ENCODE measurements around the gene SNX30.
"Not testable (repeated sequence)": the region's sequence is repeated elsewhere in the genome, so short reads cannot be mapped to it uniquely, and the experiment has no call there.

SNX30 gene, protein sequence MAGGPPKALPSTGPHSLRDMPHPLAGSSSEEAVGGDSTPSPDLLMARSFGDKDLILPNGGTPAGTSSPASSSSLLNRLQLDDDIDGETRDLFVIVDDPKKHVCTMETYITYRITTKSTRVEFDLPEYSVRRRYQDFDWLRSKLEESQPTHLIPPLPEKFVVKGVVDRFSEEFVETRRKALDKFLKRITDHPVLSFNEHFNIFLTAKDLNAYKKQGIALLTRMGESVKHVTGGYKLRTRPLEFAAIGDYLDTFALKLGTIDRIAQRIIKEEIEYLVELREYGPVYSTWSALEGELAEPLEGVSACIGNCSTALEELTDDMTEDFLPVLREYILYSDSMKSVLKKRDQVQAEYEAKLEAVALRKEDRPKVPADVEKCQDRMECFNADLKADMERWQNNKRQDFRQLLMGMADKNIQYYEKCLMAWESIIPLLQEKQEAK

DNA sequence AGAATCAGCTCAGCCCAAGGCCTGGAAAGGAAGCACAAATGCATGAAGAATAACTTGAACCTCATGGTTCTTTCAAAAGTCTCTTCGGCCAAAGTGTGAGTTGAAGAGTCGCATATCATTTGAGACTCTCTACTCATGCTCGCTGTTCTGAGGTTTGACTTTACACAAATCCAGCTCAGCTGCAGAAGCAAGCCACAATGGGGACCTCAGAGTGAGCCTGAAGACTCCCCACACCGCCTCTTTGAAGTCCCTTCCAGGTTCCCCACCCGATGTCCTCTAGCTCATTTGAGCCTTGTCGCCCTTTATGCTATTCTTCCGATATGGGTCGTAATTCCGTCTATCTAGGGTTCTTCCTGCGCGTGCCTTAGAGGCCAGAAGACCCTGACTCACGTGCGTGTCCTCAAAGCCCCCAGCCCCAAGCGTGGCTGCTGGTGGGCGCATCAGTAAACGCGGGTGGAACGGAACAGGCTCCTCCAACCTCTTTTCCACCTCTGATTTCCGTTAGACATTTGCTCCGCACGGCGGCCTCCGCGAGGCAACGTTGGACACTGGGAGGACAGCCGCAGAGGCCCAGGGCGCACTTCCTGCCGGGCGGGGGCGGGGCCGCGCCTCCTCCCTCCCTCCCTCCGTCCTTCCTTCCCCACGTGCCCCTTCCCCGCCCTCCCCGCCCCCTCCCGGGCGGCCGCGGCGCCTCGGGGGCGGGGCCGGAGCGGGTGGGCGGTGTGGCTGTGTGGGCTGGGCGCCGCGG is at the start of gene SNX30:
SNX30 (plus strand) TSS at position 745 of the 748 bp plus-strand sequence. CDS start 242 bp downstream, outside the sequence.
- DNase-seq (ENCODE audit: low read depth in 3 of 3, low spot score in 1 of 3), result peak; percentile 40 to 68 (median 67)

DNA sequence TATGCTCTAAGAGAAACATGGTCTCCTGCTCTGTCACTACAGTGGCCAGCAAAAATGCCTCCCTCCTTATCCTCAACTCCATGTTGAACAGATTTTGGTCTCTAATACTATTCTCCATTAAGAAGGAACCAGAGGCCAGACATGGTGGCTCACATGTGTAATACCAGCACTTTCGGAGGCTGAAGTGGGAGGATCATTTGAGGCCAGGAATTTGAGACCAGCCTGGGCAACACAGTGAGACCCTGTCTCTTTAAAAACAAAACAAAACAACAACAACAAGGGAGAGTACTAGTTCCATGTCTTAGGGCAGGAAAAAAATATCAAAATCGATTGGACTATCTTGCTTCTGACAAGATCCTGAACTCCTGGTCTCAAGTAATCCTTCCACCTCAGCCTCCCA is 47.3 kb upstream of the SNX30 start:
- DNase-seq (ENCODE audit: low read depth in 3 of 3, low spot score in 1 of 3), result no peak

DNA sequence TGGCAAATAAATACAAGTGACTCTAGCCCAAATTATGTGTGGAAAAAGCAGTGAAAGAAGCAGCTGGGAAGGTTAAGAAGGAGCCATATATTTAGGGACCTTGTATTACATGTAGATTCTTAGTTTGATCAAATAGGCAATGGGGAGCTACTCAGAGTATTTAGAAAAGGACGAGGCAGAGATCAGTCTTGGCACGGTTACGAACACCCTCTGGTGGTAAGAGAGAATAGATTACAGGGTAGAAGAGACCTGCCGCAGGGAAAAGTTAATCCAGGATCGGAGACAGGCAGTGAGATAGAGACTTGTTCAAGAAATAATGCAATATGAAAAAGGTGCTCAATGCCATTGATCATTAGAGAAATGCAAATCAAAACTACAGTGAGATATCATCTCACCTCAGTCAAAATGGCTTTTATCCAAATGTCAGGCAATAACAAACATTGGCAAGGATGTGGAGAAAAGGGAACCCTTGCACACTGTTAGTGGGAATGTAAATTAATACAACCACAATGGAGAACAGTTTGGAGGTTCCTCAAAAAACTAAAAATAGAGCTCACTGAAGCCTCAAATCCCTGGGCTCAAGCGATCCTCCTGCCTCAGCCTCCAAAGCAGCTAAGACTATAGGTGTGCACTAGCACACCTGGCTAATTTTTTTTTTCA is 44.7 kb upstream of the SNX30 start:
- no peak for DNase-seq (ENCODE audit: low read depth in 3 of 3, low spot score in 1 of 3)

DNA sequence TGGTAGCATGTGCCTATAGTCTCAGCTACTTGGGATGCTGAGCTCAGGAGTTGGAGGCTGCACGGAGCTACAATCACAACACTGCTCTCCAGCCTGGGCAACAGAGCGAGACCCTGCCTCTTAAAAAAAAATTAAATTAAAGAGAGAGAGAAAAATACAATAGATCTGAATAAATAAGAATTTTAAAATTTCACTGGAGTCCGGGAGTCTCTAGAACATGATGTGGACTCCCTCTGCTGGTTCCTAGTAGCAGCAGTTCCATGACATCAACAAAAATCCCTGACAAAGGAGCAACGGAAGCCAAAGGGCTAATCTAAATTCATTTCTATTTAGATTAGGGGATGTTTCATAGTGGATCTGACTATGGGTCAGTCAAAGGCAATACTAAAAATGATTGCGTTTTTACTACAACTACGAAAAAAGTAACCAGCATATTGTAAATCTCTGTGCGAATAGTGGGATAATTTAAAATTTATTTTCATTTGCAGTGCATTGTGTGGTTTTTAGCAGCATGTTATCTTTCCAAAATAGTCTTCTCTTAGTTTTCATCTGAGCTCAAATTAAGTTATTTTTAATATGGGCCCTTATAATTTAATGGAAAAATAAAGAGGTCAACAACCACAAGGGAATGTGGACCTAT is 39.4 kb upstream of the SNX30 start:
- no peak for DNase-seq (ENCODE audit: low read depth in 3 of 3, low spot score in 1 of 3)

DNA sequence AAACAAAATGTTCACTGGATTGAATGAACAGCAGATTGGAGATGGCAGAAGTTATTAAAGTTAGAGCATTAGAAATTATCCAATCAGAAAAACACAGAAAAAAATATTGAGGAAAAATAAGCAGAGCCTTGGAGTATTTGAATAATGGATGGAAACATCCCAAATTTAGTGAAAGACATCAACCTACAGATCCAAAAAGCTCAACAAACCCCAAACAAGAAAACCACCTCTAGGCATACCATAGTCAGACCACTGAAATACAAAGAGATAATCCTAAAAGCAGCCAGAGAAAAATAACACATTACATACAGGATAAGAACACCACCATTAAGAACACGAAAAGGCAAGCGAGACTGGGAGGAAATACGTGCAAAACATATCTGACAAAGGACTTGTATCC is 37.9 kb upstream of the SNX30 start:
- no peak for DNase-seq (ENCODE audit: low read depth in 3 of 3, low spot score in 1 of 3)

DNA sequence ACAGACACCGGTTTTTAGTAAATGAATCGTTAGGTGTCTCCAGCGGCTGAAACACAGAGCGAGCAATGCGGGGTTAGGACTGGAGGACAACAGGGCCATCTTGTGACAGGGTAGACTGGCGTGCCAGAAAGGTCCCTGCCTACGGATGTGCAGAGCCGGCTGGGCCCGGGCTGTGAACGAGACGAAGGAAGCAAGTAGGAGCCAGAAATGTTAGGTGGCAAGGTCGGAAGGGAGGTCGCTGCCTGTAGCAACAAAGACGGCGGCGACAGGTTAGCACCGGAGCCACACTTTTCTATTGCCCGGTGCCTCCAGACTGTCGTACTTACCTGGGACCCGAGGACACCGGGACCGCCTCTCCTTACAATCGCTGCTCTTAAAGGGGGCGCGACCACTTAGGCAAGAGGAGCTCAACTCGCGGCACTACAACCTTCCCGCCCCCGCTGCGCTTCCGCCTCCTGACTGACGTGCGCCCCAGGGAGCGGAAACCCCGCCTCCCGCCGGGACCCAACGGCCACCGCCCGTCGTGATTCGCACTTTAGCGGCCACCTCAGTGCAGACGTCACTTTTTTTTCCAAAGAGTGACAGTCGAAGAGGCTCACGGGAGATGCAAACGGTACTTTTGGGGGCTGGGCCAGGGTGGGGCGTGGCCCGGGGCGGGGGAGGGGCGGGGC is 32.8 kb upstream of the SNX30 start, which contains the start of gene INIP:
INIP (minus strand) TSS at position 457 of the 671 bp plus-strand sequence. CDS start 1,632 bp downstream, outside the sequence.
- DNase-seq (ENCODE audit: low read depth in 3 of 3, low spot score in 1 of 3), result peak; percentile 92 to 94 (median 92)

DNA sequence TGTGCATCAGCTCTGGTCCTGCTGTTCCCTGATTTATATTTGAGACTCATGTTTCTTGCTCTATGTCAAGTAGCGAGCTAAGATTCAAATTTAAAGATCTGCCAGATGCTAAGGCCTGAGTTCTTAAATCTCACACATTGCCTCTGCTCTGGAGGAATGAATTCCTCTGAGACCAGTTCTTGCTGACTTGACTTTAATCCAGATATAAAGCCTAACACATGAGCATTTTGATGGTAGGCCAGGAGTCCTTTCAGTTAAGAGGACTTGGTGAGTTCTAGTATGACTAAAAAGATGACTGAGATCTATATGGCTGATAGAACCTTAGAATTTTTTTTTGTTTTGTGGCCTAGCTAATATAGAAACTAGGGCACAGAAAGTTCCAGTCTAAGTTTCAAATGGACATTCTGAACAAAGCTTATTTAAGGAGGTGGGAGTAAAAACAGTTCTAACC is 31.3 kb upstream of the SNX30 start:
- no peak for DNase-seq (ENCODE audit: low read depth in 3 of 3, low spot score in 1 of 3)

DNA sequence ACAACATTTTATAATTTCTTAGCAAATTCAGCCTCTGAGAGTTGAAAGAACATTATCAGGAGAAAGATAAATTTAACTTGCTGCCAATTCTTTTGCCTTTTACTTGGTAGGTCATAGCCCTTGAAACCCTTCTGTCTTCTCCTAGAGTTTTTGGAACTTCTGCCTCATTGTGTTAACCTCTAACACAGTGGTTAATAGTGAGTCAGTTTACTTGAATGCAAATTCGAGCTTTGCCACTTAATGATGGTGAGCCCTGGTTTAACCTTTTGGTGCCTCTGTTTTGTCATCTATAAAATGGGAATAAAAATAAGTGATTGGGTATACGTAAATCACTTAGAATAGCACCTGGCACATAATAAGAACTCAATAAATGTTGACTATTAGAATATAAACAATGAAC is 30.9 kb upstream of the SNX30 start:
- DNase-seq (ENCODE audit: low read depth in 3 of 3, low spot score in 1 of 3), result no peak

DNA sequence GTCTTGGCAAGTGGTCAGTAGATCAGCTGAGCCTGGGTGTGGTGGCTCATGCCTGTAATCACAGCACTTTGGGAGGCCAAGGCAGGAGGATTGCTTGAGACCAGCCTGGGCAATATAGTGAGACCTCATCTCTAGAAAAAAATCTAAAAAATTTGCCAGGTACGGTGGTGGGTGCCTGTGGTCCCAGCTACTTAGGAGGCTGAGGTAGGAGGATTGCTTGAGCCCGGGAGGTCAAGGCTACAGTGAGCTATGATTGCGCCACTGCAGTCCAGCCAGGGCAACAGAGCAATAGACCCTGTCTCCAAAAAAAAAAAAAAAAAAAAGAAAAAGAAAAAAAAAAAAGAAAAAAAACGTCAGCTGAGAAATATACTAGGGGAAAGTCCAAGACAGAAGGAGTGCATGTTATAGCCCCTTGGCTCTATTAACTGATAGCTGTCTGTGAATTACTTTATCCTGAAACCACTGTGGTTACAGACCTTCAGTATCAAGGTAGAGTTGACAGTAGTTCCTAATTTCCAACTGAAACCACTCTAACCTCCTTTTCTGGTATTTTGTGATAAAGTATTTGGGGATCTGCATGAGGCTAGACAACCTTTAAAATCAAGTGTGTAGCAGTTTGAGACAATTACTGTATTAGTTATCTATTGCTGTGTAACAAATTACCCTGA is 30.3 kb upstream of the SNX30 start:
- no peak for DNase-seq (ENCODE audit: low read depth in 3 of 3, low spot score in 1 of 3)

DNA sequence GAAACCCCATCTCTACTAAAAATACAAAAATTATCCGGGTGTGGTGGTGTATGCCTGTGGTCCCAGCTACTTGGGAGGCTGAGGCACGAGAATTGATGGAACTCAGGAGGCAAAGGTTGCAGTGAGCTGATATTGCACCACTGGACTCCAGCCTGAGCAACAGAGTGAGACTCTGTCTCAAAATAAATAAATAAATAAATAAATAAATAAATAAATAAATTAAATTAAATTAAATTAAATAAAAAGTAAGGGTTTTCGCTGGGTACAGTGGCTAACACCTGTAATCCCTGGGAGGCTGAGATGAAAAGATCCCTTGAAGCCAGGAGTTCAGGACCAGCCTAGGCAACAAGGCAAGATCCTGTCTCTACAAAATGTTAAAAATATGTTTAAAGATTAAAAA is 27.8 kb upstream of the SNX30 start:
- not testable (repeated sequence) for DNase-seq (ENCODE audit: low read depth in 3 of 3, low spot score in 1 of 3)

DNA sequence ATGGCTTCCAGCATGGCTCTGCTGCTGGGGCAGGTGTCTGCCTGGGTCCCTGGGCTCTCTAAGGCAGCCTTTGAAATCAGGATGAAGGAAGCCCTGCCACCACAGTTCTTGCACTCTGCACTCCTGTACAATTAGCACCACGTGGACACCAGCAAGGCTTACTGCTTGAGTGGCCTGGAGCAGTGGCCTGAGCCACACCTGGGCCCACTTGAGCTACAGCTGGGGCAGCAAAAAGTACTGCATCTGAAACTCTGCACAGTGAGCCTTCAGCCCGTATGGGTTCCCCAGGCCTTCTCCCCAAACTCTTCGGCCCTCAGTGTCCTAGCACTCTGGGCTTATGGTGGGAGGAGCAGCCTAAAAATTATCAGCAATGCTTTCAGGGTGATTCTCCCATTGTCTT is 24.6 kb upstream of the SNX30 start:
- DNase-seq (ENCODE audit: low read depth in 3 of 3, low spot score in 1 of 3), result no peak

DNA sequence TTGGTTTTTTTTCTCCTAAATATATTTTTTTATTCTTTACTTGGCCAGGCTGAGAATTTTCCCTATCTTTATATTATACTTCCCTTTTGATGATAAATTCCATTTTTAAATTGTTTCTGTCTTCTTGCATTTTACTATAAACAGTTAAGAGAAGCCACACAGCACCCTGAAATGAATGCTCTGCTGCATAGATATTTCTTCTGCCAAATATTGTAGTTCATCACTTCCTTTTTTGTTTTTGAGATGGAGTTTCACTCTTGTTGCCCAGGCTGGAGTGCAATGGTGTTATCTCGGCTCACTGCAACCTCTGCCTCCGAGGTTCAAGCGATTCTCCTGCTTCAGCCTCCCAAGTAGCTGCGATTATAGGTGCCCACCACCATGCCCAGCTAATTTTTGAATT is 24.1 kb upstream of the SNX30 start:
- no peak for DNase-seq (ENCODE audit: low read depth in 3 of 3, low spot score in 1 of 3)

DNA sequence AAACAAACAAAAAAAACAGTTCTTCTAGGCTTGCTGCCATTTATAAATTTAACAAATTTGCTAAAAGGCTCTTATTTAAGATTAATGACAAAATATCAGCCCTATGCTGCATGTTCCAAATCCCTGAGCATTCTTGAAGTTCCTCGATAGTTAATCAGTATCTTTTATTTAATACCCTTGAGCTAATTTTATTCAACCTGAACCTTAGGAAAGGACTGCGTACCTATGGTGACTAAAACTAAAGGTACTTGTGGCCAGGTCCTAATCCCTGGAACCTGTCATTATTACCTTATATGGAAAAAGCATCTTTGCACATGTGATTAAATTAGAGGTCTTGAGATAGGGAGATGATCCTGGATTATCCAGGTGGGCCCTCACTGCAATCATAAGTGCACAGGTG is 22.2 kb upstream of the SNX30 start:
- no peak for DNase-seq (ENCODE audit: low read depth in 3 of 3, low spot score in 1 of 3)

DNA sequence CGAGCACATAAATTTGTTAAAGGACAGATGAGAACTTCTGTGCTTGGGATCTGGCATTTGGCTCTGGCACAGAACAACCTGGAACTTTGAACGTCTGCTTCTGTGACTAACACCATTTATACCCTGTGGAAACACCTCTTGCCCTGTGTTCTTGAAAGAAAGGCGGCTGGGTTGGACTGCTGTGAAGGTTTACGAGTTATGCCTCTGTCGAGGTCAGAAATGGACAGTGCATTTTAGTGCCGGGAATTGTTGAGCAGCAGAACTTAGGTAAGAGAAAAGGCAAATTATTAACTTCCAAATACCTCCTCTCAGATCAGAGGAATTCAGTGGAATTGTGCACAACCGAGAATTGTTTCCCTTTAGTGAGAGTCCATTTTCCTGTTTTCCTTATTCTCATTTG is 18.6 kb upstream of the SNX30 start:
- no peak for DNase-seq (ENCODE audit: low read depth in 3 of 3, low spot score in 1 of 3)

DNA sequence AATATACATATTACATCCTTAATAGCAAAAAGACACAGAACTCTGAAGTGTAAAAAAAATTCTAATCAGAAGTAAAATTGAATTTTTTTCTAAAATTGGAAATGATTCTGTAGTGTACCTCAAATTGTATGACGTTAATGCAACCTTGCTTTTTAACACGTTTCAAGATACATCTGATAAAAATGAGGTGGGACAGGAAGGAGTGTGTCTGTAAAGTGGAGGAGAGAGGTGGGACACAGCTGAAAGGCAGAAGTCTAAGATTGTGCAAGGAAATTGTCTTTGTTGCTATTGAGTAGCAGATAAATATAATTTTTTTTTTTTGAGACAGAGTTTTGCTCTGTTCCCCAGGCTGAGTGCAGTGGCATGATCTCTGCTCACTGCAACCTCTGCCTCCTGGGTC is 15.7 kb upstream of the SNX30 start:
- no peak for DNase-seq (ENCODE audit: low read depth in 3 of 3, low spot score in 1 of 3)

DNA sequence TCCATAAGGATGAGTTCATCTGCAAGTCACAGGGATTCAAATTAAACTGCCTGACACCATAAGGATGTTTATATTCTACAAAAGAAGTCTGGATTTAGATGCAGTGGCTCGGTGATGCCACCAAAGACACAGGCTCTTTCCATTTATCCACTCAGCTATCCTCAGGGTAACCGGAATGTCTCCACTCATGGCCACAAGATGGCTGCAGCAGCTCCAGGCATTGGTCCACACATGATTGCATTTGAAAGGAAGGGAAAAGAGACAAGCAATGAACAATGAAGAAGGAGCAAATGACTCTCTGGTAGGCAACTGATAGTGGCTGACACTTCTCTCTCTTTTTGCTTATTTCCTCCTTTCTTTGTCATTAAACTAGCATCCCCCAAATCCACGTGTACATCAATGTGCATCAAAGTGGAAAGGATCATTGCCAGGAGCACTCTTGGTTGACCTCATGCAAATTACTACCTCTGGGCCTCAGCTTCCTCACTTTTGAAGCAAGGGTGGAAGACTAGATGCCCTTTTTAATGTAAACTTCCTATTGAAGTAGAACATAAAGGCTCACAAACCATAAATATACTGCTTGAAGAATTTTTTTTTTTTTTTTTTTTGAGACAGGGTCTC is 7.2 kb upstream of the SNX30 start:
- no peak for DNase-seq (ENCODE audit: low read depth in 3 of 3, low spot score in 1 of 3)

DNA sequence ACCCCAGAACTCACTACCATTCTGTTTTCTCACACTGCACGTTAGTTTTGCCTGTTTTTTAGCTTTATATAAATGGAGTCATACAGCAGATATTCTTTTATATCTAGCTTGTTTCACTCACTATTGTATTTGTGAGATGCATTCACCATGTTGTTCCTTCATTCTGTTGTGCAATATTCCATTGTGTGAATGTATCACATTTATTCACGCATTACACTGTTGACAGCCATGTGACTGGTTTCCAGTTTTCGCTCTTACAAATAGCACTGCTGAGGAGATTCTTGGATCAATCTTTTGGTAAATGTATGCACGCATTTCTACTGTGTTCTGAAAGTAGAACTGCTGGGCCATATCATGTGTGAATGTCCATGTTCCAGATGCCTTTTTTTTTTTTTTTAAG is 6.4 kb upstream of the SNX30 start:
- DNase-seq (ENCODE audit: low read depth in 3 of 3, low spot score in 1 of 3), result no peak

DNA sequence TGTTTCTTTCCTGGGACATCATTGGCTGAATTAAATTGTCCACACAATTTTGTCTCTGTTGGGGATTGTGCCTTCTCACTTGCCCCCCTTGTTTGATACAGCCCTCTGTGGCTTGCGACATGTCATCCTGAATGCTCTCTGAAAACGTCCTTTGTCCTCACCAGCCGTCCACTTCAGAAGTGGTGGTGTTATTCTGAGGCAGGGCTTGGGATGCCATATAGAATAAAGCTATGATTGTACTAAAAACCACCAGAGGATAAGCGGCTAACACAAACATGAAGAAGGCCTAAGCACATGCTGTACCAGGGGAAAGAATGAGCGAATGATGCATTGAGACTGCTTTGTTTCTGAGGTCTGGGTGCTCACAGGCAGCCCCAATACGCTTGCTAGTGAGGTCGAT is 3.5 kb upstream of the SNX30 start:
- no peak for DNase-seq (ENCODE audit: low read depth in 3 of 3, low spot score in 1 of 3)

DNA sequence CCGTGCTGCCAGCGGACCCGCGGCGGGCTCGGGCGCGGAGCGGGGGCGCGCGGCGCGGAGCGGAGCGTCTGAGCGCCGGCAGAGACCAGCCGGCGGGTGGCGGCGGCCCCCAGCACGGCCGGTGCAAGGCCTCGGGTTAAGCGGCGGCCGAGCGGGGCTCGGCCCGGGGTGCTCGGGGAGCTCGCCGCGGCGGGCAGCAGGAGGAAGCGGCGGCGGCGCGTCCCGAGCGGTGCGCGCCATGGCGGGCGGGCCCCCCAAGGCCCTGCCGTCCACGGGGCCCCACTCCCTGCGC is 150 bp downstream of the SNX30 start:
- no peak for DNase-seq (ENCODE audit: low read depth in 3 of 3, low spot score in 1 of 3)

All from stimulated activated CD4-positive, alpha-beta T cell treated with anti-CD3 and anti-CD28 coated beads, TNF-alpha, amount 100 ng/mL, for 1 hour (primary cell).